Activated T-cell treated with anti-CD3 and anti-CD28 coated beads for 48 hours (primary cell): Measurements from ENCODE around the gene JPT1.
"Not testable (repeated sequence)": the region's sequence is repeated elsewhere in the genome, so short reads cannot be mapped to it uniquely, and the experiment has no call there.

Experiments
- DNase-seq: peaks from one replicate; pipeline ENCODE4 v3.0.0-alpha.2; 2020; ENCODE audit warnings: low read depth

The JPT1 gene, protein sequence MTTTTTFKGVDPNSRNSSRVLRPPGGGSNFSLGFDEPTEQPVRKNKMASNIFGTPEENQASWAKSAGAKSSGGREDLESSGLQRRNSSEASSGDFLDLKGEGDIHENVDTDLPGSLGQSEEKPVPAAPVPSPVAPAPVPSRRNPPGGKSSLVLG

DNA sequence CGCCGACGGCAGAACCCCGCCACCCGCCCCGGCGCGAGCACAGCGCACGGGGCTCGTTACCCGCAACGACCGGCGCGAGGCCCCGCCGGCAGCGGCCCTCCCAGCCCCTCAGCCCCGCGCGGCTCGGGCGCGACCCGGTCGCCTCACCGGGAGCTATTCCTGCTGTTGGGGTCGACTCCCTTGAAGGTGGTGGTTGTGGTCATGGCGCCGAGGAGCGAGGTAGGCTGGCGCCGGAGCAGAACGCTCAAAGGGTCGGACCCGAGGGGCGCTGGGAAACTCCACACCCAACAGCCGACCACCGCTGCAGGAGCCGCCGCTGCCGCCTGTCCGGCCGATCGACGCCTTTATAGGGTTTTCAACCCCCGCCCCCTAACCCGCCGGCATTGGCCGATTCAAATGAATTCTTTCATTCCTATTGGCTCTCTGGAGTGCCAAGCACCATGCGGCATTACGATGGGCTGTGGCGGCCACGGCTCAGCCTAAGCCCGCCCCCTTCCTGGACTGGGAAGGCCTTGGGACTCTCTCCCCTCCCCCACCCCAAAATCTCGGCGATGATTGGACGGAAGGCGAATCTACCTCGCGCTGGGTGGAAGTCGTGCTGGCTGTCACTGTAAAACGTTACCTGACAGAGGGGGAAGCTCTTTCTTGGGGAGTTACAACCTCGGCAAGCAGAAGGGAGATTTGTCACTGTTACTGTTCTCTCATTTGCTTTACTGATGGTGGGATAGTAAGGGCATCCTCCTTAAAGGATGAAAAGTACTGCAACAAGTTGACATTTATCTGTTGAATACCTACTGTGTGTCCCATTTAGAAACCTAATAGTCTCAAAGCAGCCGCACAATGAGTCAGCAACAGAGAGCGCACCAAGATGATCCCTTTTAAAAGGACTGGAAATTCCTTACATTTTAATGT, at the start of gene JPT1:
JPT1 (minus strand) TSS at position 318 of the 912 bp plus-strand sequence; CDS start at position 203, 115 bp downstream.
- peak; percentile 96 for DNase-seq

GRCh38 chr17:75199886-75200618, 45.7 kb upstream of the JPT1 start:
- DNase-seq, result no peak

GRCh38 chr17:75194879-75195278, 40.6 kb upstream of the JPT1 start:
- DNase-seq, result no peak

DNA sequence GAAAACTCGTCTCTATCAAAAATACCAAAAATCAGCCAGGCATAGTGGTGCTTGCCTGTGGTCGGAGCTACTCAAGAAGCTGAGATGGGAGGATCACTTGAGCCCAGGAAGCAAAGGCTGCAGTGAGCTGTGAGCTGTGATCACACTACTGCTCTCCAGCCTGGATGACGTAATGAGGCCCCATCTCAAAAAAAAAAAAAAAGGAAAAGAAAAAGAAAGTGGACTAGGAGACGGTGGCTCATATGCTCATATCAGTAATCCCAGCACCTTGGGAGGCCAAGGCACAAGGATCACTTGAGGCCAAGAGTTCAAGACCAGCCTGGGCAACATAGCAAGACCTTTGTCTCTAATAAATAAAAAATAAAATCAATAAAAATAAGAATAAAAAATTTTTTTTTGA, 37.3 kb upstream of the JPT1 start:
- no peak for DNase-seq

DNA sequence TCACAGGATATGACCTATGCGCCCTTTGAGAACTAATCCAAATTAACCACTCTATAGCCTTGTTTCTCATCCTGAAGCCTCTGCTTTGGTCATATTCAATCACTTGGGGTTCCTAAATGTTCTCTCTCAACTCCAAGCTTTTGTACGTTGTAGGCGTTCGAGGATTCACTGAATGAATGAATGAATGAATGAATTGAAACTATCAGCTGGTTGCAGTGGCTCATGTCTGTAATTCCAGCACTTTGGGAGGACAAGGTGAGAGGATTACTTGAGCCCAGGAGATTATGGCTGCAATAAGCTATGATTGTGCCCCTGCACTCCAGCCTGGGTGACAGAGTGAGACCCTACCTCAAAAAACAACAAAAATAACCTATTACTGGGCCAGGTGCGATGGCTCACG, 34.3 kb upstream of the JPT1 start:
- DNase-seq, result no peak

DNA sequence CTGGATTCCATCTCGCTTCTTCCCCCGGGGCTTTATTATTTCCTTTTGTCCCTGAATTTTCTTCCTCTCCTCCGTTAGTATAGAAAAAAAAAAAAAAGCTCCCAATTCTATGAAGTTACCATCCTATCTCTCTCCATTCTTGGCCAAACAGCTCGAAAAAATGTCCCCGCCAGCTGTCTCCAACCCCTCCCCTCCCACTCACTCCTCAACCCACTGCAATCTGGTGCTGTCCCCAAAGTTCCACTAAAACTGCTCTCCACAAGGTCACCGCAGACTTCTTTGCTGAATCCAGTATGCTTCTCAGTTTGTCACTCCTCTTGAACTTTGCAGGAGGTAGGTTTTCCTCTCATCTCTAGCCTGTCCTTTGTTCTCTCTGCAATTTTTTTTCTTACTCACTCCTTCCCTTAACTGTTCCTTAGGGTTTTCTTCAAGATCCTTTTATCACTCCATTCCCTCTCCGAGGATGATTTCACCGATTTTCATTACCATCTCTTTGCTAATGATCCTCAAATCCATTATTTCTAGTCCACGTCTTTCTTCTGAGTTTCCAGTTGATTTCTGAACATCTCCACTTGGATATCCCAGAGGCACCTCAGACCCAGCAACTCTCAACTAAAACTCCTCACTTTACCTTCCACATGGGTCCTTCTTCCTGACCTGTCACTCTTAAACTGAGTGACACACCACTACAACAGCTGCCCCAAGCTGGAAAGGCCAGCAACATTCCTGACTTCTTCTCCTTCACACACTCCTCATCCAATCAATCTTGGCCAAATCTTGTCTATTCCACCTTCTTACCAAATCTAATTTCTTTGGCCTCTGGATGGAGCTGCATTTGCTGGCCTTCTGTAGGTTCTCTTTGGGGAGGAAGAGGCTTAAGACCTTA, 29.9 kb upstream of the JPT1 start:
- DNase-seq, result no peak

GRCh38 chr17:75182569-75183436, 28.5 kb upstream of the JPT1 start, which contains the start of gene SUMO2:
Gene SUMO2, minus strand, starts transcription at chr17:75182959. Its CDS starts 125 bp downstream, at chr17:75182834.
- peak; percentile 97 for DNase-seq

DNA sequence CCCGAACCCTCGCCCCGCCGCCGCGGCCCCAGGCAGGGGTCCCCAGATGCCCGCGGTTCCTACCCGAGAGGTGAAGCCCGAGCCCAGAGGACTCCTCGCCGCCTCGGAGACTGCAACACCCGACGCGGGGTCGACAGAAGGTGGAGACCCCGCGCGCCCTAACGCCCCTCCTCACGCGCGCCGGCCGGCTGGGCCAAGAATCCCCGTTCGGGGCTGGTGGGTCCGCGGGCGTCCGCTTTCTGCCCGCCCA, 27.9 kb upstream of the JPT1 start:
- DNase-seq, result no peak

GRCh38 chr17:75181608-75182318, 27.5 kb upstream of the JPT1 start:
- peak; percentile 27 for DNase-seq

- no peak for DNase-seq
Measured at GRCh38 chr17:75181110-75181509, 26.8 kb upstream of the JPT1 start.

GRCh38 chr17:75178453-75178852, 24.1 kb upstream of the JPT1 start:
- no peak for DNase-seq

GRCh38 chr17:75176625-75177024, 22.3 kb upstream of the JPT1 start:
- DNase-seq, result no peak

- DNase-seq, result no peak
Measured at GRCh38 chr17:75174996-75175395, 20.7 kb upstream of the JPT1 start.

DNA sequence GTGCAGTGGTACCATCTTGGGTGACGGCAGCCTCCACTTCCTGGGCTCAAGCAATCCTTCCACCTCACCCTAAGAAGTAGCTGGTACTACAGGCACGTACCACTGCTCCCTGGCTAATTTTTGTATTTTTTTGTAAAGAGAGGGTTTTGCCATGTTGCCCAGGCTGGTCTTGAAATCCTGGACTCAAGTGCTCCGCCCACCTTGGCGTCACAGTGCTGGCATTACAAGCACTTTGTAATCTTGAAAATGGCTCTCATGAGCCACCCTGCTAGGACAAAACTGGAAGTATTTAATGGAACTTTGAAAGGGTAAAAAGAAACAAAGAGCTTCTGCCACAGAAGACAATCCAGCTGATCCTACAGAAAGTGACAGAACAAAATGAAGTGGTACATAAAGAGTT, 19.2 kb upstream of the JPT1 start:
- DNase-seq, result no peak

DNA sequence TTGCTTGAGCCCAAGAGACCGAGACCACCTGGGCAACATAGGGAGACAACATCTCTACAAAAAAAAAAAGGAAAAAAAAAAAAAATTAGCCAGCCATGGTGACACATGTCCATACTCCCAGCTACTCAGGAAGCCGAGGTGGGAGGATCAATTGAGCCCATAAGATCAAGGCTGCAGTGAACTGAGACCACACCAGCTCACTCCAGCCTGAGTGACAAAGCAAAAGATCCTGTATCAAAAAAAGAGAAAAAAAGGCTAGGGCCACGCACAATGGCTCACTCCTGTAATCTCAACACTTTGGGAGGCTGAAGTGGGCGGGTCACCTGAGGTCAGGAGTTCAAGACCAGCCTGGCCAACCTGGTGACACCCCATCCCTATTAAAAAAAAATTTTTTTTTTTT, 14.7 kb upstream of the JPT1 start:
- no peak for DNase-seq

DNA sequence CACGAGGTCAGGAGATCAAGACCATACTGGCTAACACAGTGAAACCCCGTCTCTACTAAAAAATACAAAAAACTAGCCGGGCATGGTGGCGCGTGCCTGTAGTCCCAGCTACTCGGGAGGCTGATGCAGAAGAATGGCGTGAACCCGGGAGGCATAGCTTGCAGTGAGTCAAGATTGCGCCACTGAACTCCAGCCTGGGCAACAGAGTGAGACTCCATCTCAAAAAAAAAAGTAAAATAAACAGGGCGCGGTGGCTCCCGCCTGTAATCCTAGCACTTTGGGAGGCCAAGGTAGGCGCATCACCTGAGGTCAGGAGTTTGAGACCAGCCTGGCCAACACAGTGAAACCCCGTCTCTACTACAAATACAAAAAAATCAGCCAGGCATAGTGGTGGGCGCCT, 10.3 kb upstream of the JPT1 start:
- DNase-seq, result not testable (repeated sequence)

GRCh38 chr17:75163074-75163473, 8.8 kb upstream of the JPT1 start:
- no peak for DNase-seq

DNA sequence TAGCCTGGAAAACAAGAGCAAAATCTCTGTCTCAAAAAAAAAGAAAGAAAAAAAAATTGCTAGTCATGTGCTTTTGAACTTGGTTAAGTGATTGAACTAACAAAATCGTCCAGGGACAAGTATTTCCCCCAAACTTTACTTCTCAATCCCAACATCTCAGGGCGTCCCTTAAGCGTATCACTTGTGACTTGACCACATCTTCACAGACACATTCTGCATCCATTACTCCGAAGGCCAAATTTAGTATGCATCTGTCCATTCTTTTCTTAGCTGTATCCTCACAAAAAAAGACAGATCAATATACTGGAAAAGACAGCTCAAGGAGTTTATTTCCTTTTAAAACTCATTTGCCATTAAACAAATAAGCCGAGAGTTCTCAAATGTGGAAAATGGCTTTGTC, 5.9 kb upstream of the JPT1 start:
- no peak for DNase-seq

GRCh38 chr17:75159196-75160031, 5.1 kb upstream of the JPT1 start:
- DNase-seq, result no peak
